H9 (cell line): Measurements from ENCODE around the gene LGALS9B. TPM values are rescaled to one million over a fixed set of nuclear protein-coding genes. Genes with fewer than 3 reads are reported as not detected.
"Not testable (repeated sequence)": the region's sequence is repeated elsewhere in the genome, so short reads cannot be mapped to it uniquely, and the experiment has no call there.

Source experiments
- DNase-seq: peaks from one replicate; pipeline ENCODE4 v3.0.0-alpha.2; 2017
- H2AFZ ChIP-seq: one replicate; pipeline ENCODE4 v1.6.1; 2013; ENCODE audit warnings: mild to moderate bottlenecking, low read length, control low read depth, moderate library complexity
- H2AK5ac ChIP-seq: 2 replicates; pipeline ENCODE4 v1.6.1; 2013; ENCODE audit warnings: low read length, control low read depth, mixed read lengths; ENCODE audit not compliant: insufficient read length
- H2BK120ac ChIP-seq: one replicate; pipeline ENCODE4 v1.6.1; 2013; ENCODE audit warnings: low read depth, mild to moderate bottlenecking, low read length, control low read depth, inconsistent platforms; ENCODE audit not compliant: poor library complexity, severe bottlenecking
- H2BK12ac ChIP-seq: 2 replicates; pipeline ENCODE4 v1.6.1; 2013; ENCODE audit warnings: low read length, control low read depth, mixed read lengths, low read depth; ENCODE audit not compliant: insufficient read length
- H2BK15ac ChIP-seq: 2 replicates; pipeline ENCODE4 v1.6.1; 2013; ENCODE audit warnings: low read depth, low read length, control low read depth
- H2BK20ac ChIP-seq: one replicate; pipeline ENCODE4 v1.6.1; 2013; ENCODE audit warnings: low read depth, mild to moderate bottlenecking, low read length, control low read depth, inconsistent platforms; ENCODE audit not compliant: poor library complexity, severe bottlenecking
- H2BK5ac ChIP-seq: 2 replicates; pipeline ENCODE4 v1.6.1; 2013; ENCODE audit warnings: low read length, control low read depth, mixed read lengths; ENCODE audit not compliant: insufficient read length
- H3K14ac ChIP-seq: 2 replicates; pipeline ENCODE4 v1.6.1; 2013; ENCODE audit warnings: low read length, control low read depth; ENCODE audit not compliant: insufficient read depth
- H3K18ac ChIP-seq: 2 replicates; pipeline ENCODE4 v1.6.1; 2013; ENCODE audit warnings: low read depth, mild to moderate bottlenecking, mixed read lengths, low read length, control low read depth; ENCODE audit not compliant: insufficient read length
- H3K23ac ChIP-seq: 2 replicates; pipeline ENCODE4 v1.6.1; 2013; ENCODE audit warnings: low read length, control low read depth, mixed read lengths, low read depth; ENCODE audit not compliant: insufficient read length
- H3K23me2 ChIP-seq: 2 replicates; pipeline ENCODE4 v1.6.1; 2013; ENCODE audit warnings: low read depth, mild to moderate bottlenecking, mixed read lengths, low read length, control low read depth; ENCODE audit not compliant: insufficient read length, poor library complexity, severe bottlenecking
- H3K27ac ChIP-seq: 2 replicates; pipeline ENCODE4 v1.5.1; 2013; ENCODE audit warnings: low read length, control low read depth, mixed read lengths, low read depth; ENCODE audit not compliant: insufficient read length
- H3K27me3 ChIP-seq: 2 replicates; pipeline ENCODE4 v1.6.1; 2013; ENCODE audit warnings: low read length, control low read depth, inconsistent platforms; ENCODE audit not compliant: insufficient read depth
- H3K4ac ChIP-seq: 2 replicates; pipeline ENCODE4 v1.6.1; 2013; ENCODE audit warnings: low read depth, mild to moderate bottlenecking, control low read depth, inconsistent platforms, low read length, moderate library complexity
- H3K4me1 ChIP-seq: 2 replicates; pipeline ENCODE4 v1.6.1; 2013; ENCODE audit warnings: low read length, control low read depth, inconsistent platforms; ENCODE audit not compliant: insufficient read depth
- H3K4me2 ChIP-seq: 2 replicates; pipeline ENCODE4 v1.6.1; 2013; ENCODE audit warnings: low read length, control low read depth, mixed read lengths; ENCODE audit not compliant: insufficient read length, insufficient read depth
- H3K56ac ChIP-seq: 2 replicates; pipeline ENCODE4 v1.6.1; 2013; ENCODE audit warnings: low read depth, mild to moderate bottlenecking, mixed read lengths, low read length, control low read depth; ENCODE audit not compliant: insufficient read length
- H3K79me1 ChIP-seq: 2 replicates; pipeline ENCODE4 v1.6.1; 2013; ENCODE audit warnings: low read depth, mild to moderate bottlenecking, moderate library complexity, low read length, control low read depth, inconsistent platforms; ENCODE audit not compliant: insufficient read depth, poor library complexity, severe bottlenecking
- H3K79me2 ChIP-seq: 2 replicates; pipeline ENCODE4 v1.6.1; 2013; ENCODE audit warnings: low read length, control low read depth, inconsistent platforms; ENCODE audit not compliant: insufficient read depth
- H3K9ac ChIP-seq: 2 replicates; pipeline ENCODE4 v1.6.1; 2013; ENCODE audit warnings: low read length, control low read depth, mixed read lengths; ENCODE audit not compliant: insufficient read length; ENCODE audit errors: extremely low read depth
- H3K9me3 ChIP-seq: one replicate; pipeline ENCODE4 v1.6.1; 2013; ENCODE audit warnings: low read depth, low read length, inconsistent platforms; ENCODE audit not compliant: control insufficient read depth
- H3T11ph ChIP-seq: one replicate; pipeline ENCODE4 v1.6.1; 2013; ENCODE audit warnings: mild to moderate bottlenecking, low read length, control low read depth, inconsistent platforms
- H4K20me1 ChIP-seq: one replicate; pipeline ENCODE4 v1.6.1; 2013; ENCODE audit not compliant: control insufficient read depth, insufficient read length, insufficient read depth
- H4K5ac ChIP-seq: 2 replicates; pipeline ENCODE4 v1.6.1; 2013; ENCODE audit warnings: low read depth, mild to moderate bottlenecking, mixed read lengths, low read length, control low read depth; ENCODE audit not compliant: insufficient read length
- H4K8ac ChIP-seq: replicated peaks from 2 replicates; pipeline ENCODE4 v1.6.1; 2013; ENCODE audit warnings: low read length, control low read depth, mixed read lengths, low read depth; ENCODE audit not compliant: insufficient read length
- H4K91ac ChIP-seq: 2 replicates; pipeline ENCODE4 v1.6.1; 2013; ENCODE audit warnings: low read depth, mild to moderate bottlenecking, moderate library complexity, mixed read lengths, low read length, control low read depth; ENCODE audit not compliant: insufficient read length
- H3K27ac Mint-ChIP-seq, 3 experiments: 2 replicates in 2 of 3; 3 replicates in 1 of 3; pipeline ENCODE4 v1.8.0; 2020 to 2021; ENCODE audit warnings: mixed read lengths in 3 of 3, mild to moderate bottlenecking in 1 of 3, moderate library complexity in 1 of 3
- H3K27me3 Mint-ChIP-seq: 2 replicates; pipeline ENCODE4 v1.8.0; 2021; ENCODE audit warnings: low read depth, mild to moderate bottlenecking, moderate library complexity, mixed read lengths
- H3K36me3 Mint-ChIP-seq, 3 experiments: 2 replicates in 2 of 3; 3 replicates in 1 of 3; pipeline ENCODE4 v1.8.0; 2020 to 2021; ENCODE audit warnings: low read depth in 3 of 3, mixed read lengths in 3 of 3; ENCODE audit not compliant: insufficient read depth in 1 of 3
- H3K4me1 Mint-ChIP-seq, 2 experiments: 2 replicates each; pipeline ENCODE4 v1.8.0; 2020; ENCODE audit warnings: mixed read lengths in 2 of 2
- H3K4me3 Mint-ChIP-seq, 2 experiments: 2 replicates in 1 of 2; 3 replicates in 1 of 2; pipeline ENCODE4 v1.8.0; 2020 to 2021; ENCODE audit warnings: mild to moderate bottlenecking in 2 of 2, mixed read lengths in 2 of 2, moderate library complexity in 1 of 2
- H3K9me3 Mint-ChIP-seq, 2 experiments: 2 replicates in 1 of 2; 3 replicates in 1 of 2; pipeline ENCODE4 v1.8.0; 2020; ENCODE audit warnings: mild to moderate bottlenecking in 2 of 2, mixed read lengths in 2 of 2, moderate library complexity in 1 of 2
- WGBS: extraction: QIAGEN DNeasy Blood & Tissue Kit; methylation state at CpG from one replicate; pipeline ENCODE4 v1.1.7; 2013; ENCODE audit warnings: missing lambda C conversion rate, low lambda C conversion rate, mixed read lengths; ENCODE audit not compliant: insufficient read length; ENCODE audit errors: extremely low coverage; 5-methylcytosine and 5-hydroxymethylcytosine counted together
- total RNA-seq: library from RNA; stranded (reverse); gene quantifications from 2 replicates; pipeline ENCODE4 v1.2.1, GENCODE V29; 2021
- TF ChIP-seq, protein P1 (sequence below): fragments of 200-600 bp; sonication (generic); conservative IDR thresholded peaks from 3 replicates; pipeline ENCODE4 v1.8.0; 2021; ENCODE audit warnings: antibody characterized with exemption, mild to moderate bottlenecking

LGALS9B gene
- total RNA-seq, 1 experiment from 2014 or later: not detected

DNA sequence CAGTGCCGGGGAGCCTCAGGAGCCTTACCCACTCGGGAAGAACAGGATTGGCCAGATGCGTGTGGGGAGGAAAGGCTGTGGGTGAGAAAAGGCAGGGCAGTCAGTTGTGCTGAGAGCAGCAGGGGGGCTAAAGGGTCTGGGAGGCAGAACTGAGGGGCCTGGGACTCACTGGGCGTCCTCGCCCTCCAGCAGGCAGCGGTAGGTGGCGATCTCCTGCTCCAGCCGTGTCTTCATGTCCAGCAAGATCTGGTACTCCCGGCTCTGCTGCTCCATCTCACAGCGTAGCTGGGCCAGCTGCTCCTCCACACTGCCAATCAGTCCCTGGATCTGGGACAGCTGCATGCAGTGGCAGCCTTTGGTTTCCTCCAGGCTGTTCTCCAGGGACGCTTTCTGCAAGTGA, 34.6 kb upstream of the LGALS9B start:
- not testable (repeated sequence) for H2AK5ac ChIP-seq, H3K23ac ChIP-seq, H4K8ac ChIP-seq, H4K5ac ChIP-seq, H3K27ac ChIP-seq, H3K9ac ChIP-seq, H3K36me3 Mint-ChIP-seq, H2BK5ac ChIP-seq, H3K56ac ChIP-seq, H2BK15ac ChIP-seq, H3K18ac ChIP-seq, H3K4me3 Mint-ChIP-seq, H3K4me1 ChIP-seq, H3K27me3 Mint-ChIP-seq, H2AFZ ChIP-seq, H3K4ac ChIP-seq, DNase-seq, H3K9me3 Mint-ChIP-seq, H3K79me1 ChIP-seq, H3K9me3 ChIP-seq, H3K4me2 ChIP-seq, H4K91ac ChIP-seq, H3T11ph ChIP-seq, H2BK20ac ChIP-seq, H2BK12ac ChIP-seq, H4K20me1 ChIP-seq, H3K23me2 ChIP-seq, H3K27me3 ChIP-seq, H3K79me2 ChIP-seq, H3K14ac ChIP-seq, H2BK120ac ChIP-seq, H3K27ac Mint-ChIP-seq, H3K4me1 Mint-ChIP-seq
- TF ChIP-seq, protein P1, sequence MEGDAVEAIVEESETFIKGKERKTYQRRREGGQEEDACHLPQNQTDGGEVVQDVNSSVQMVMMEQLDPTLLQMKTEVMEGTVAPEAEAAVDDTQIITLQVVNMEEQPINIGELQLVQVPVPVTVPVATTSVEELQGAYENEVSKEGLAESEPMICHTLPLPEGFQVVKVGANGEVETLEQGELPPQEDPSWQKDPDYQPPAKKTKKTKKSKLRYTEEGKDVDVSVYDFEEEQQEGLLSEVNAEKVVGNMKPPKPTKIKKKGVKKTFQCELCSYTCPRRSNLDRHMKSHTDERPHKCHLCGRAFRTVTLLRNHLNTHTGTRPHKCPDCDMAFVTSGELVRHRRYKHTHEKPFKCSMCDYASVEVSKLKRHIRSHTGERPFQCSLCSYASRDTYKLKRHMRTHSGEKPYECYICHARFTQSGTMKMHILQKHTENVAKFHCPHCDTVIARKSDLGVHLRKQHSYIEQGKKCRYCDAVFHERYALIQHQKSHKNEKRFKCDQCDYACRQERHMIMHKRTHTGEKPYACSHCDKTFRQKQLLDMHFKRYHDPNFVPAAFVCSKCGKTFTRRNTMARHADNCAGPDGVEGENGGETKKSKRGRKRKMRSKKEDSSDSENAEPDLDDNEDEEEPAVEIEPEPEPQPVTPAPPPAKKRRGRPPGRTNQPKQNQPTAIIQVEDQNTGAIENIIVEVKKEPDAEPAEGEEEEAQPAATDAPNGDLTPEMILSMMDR: peak; percentile 21; the same call in 1 of the 3 replicates
- WGBS: no CpG with 5 or more reads among the region's 11 CpGs

DNA sequence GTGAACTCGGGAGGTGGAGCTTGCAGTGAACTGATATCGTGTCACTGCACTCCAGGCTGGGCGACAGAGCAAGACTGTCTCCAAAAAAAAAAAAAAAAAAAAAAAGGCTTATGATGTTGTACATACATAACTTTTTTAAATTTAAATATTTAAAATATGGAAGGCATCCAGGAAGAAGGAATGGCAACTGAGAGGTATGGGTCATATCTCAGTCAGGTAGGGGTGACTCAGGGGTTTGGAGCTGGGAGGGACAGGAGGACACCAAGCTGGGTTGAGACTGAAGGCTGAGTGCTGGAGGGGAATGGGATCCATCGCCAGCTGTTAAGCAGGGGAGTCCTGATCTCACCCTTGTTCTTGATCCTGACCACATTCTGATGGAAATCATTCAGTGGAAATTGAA, 33.0 kb upstream of the LGALS9B start:
- not testable (repeated sequence) for H4K8ac ChIP-seq, H3K36me3 Mint-ChIP-seq, H3K23ac ChIP-seq, H3K79me1 ChIP-seq, H2BK15ac ChIP-seq, H3K18ac ChIP-seq, H3K14ac ChIP-seq, H3K4me1 ChIP-seq, H3K56ac ChIP-seq, H2BK20ac ChIP-seq, H3T11ph ChIP-seq, H2AK5ac ChIP-seq, H3K4me2 ChIP-seq, H4K5ac ChIP-seq, H3K4ac ChIP-seq, H4K20me1 ChIP-seq, H3K27me3 ChIP-seq, H3K4me1 Mint-ChIP-seq, H3K79me2 ChIP-seq, DNase-seq, H2AFZ ChIP-seq, H2BK12ac ChIP-seq, H3K27me3 Mint-ChIP-seq, H3K9ac ChIP-seq, H2BK120ac ChIP-seq, H2BK5ac ChIP-seq, H3K4me3 Mint-ChIP-seq, H3K23me2 ChIP-seq, H3K9me3 ChIP-seq, H3K9me3 Mint-ChIP-seq, H3K27ac ChIP-seq, H4K91ac ChIP-seq, H3K27ac Mint-ChIP-seq
- WGBS: no CpG with 5 or more reads among the region's 4 CpGs
